Prostate gland (tissue), 2 donors: Measurements from ENCODE around the gene PCTP.

Experiments
- POLR2A ChIP-seq: fragments of 450-650 bp; IDR thresholded peaks from one replicate; pipeline ENCODE4 v1.6.1; 2016; ENCODE audit warnings: antibody characterized with exemption, mild to moderate bottlenecking
- TF ChIP-seq, protein P1 (sequence below), 4 experiments: fragments of 200-600 bp in 2 of 4; fragments of 450-650 bp in 2 of 4; sonication (generic) in 2 of 4; IDR thresholded peaks; 1 replicate in 3 of 4; 2 replicates in 1 of 4; pipeline ENCODE4 v1.5.1; 2016 to 2019; ENCODE audit warnings: antibody characterized with exemption in 4 of 4, mild to moderate bottlenecking in 2 of 4, moderate library complexity in 2 of 4

DNA sequence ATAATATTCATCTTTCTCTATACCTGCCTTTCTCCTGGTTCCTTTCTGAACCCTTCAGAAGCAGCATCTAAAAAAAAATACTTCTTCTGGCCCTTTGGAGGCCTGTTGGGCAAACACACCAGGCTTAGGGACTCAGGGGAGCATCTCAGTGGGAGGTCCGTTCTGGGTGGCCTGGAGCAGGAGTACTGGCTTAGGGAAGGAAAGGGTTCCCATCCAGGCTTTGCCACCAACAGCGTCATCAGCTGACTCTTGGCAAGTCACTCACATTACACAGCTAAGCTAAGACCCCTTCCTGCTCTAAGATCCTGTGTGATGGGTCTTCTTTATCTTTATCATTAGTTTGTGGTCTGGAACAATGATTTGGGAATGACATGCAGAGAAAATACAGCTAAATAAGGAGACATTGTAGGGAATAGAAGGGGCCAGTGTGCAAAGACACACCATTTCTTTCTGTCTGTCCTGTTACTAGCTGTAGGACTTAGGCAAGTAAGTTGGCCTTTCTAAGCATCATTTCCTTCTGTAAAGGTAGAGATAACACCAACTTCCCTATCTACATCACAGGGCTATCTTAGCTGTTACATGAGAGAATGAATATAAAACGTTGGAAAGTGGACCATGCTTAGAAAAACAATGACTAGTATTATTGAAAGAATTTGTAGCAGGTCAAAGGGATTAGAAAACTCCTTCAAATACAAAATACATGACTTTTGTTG lies 9.9 kb downstream of the PCTP start:
- TF ChIP-seq, protein P1, sequence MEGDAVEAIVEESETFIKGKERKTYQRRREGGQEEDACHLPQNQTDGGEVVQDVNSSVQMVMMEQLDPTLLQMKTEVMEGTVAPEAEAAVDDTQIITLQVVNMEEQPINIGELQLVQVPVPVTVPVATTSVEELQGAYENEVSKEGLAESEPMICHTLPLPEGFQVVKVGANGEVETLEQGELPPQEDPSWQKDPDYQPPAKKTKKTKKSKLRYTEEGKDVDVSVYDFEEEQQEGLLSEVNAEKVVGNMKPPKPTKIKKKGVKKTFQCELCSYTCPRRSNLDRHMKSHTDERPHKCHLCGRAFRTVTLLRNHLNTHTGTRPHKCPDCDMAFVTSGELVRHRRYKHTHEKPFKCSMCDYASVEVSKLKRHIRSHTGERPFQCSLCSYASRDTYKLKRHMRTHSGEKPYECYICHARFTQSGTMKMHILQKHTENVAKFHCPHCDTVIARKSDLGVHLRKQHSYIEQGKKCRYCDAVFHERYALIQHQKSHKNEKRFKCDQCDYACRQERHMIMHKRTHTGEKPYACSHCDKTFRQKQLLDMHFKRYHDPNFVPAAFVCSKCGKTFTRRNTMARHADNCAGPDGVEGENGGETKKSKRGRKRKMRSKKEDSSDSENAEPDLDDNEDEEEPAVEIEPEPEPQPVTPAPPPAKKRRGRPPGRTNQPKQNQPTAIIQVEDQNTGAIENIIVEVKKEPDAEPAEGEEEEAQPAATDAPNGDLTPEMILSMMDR (IDR thresholded peaks at IDR 0.05): no peak
- TF ChIP-seq POLR2A: no peak
